Jurkat, Clone E6-1 (cell line): ENCODE measurements around the gene CD3E.

Source experiments
- DNase-seq: peaks from one replicate; pipeline ENCODE4 v3.0.0-alpha.2; 2011; ENCODE audit warnings: low read depth, low spot score
- H3K4me3 ChIP-seq: 2 replicates; pipeline ENCODE4 v1.5.1; 2011; ENCODE audit warnings: mild to moderate bottlenecking, low read length, control low read depth, moderate library complexity

The CD3E gene

DNA sequence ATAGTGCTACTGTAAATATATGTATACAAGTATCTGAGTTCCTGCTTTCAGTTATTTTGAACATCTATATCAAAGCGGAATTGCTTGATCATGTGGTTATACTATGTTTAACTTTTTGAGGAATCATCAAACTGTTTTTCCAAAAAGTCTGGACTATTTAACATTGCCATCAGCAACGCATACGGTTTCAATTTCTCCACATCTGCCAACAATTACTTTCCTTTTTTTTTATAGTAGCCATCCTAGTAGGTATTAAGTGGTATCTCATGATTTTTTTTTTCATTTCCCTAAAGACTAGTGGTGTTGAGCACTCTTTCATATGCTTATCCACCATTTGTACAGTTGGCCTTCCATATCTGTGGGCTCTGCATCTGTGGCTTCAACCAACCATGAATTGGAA is 53.5 kb downstream of the CD3E start:
- DNase-seq: no peak
- no peak overlapping the region for H3K4me3 ChIP-seq

DNA sequence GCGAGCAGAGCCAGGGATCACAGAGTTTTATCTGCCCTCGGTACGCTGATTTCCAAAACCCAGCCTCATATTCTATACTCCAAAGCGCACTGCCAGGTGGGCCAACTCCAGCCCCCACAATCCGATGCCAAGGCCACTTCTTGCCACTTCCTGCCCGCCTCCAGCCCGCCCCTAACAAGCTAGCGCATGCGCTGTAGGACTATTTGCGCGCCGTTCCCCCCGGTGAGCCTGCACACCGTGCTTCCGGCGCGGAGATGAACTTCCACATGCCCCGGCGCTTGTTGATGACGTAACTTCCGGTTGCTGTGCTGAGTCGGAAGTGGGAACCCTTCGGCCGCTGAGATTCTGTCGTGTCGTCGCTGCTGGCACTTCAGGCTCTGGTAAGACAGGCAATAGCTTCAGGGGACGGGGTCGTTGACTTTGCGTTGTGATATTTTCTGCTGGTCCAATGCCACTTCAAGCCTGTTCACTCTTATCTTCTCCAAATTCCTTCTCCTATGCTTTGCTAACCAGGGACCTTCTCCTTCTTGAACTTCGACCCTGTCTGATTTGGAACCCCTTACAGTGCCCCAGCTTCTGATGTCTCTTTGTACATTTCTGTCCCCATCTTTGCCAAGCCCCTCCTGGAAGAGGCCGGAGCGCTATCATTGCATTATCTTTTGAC is 54.9 kb downstream of the CD3E start, which contains the start of gene UBE4A:
Gene UBE4A (plus strand): TSS at position 306 of the 664 bp plus-strand sequence. CDS start 5,481 bp downstream, outside the sequence.
- H3K4me3 ChIP-seq: peak within 1 kb of the TSS; percentile 60
- peak; percentile 98 for DNase-seq

DNA sequence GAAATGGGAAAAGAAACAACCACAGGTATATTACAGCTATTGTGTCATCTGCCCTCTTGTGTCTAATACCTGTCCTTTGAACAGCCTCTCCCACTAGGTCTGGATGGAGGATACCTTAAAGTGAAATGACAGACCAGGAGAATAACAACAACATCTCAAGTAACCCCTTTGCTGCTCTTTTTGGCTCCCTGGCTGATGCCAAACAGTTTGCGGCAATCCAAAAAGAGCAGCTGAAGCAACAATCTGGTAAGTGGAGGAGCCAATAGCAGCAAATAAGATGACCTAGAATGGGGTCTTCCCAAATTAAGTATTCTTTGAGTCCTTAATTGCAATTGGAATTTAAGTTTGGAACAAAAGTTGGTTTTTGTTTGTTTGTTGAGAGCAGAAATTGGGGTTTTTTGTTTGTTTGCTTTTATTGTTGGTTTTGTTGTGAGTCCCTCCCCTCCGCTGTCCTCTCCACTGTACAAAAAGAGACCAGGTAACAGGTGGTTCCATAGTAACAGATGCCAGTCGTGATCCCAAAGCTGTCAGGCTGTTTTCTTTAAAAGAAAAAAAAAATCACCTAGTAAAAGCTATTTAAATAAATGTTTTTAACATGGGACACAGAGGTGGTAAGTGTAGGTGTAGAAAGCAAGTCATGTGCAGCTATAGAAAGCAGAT is 60.6 kb downstream of the CD3E start:
- H3K4me3 ChIP-seq: no peak overlapping the region
- DNase-seq: no peak
